ENCODE results near the gene BEAN1.
A peak's percentile ranks its signal among the peaks of the same experiment; 100 is the strongest.

The BEAN1 gene

GRCh38 chr16:66471716-66472393 is 44.8 kb downstream of the BEAN1 start:
- no peak for DNase-seq

GRCh38 chr16:66473051-66473571 is 46.0 kb downstream of the BEAN1 start:
- no peak for DNase-seq

- DNase-seq: no peak
These were observed 46.8 kb downstream of the BEAN1 start for GRCh38 chr16:66473654-66474519.

- DNase-seq: peak; percentile 78
These were observed 47.7 kb downstream of the BEAN1 start for GRCh38 chr16:66474750-66475199.

GRCh38 chr16:66475232-66475631 is 48.1 kb downstream of the BEAN1 start:
- no peak for DNase-seq

GRCh38 chr16:66476328-66477027 is 49.4 kb downstream of the BEAN1 start:
- peak; percentile 29 for DNase-seq

- DNase-seq: no peak
These were observed 50.0 kb downstream of the BEAN1 start for GRCh38 chr16:66477028-66477515.

GRCh38 chr16:66478733-66479511 is 51.8 kb downstream of the BEAN1 start:
- peak; percentile 83 for DNase-seq

- no peak for DNase-seq
These were observed 52.7 kb downstream of the BEAN1 start for GRCh38 chr16:66479661-66480264.

GRCh38 chr16:66480265-66481080 is 53.4 kb downstream of the BEAN1 start:
- no peak for DNase-seq

- DNase-seq: no peak
These were observed 54.2 kb downstream of the BEAN1 start for GRCh38 chr16:66481081-66481942.

GRCh38 chr16:66481943-66482390 is 54.9 kb downstream of the BEAN1 start:
- no peak for DNase-seq

- DNase-seq: peak; percentile 61
These were observed 56.8 kb downstream of the BEAN1 start for GRCh38 chr16:66483689-66484452.

GRCh38 chr16:66484453-66485213 is 57.5 kb downstream of the BEAN1 start:
- no peak for DNase-seq

GRCh38 chr16:66485376-66485775 is 58.3 kb downstream of the BEAN1 start:
- DNase-seq: no peak

GRCh38 chr16:66486199-66486772 is 59.2 kb downstream of the BEAN1 start:
- no peak for DNase-seq

GRCh38 chr16:66486773-66487579 is 59.9 kb downstream of the BEAN1 start:
- DNase-seq: no peak
